Activated CD4-positive, alpha-beta memory T cell treated with anti-CD3 and anti-CD28 coated beads for 36 hours (primary cell): ENCODE results near the gene LY6G5C. TPM values are rescaled to one million over a fixed set of nuclear protein-coding genes. Genes with fewer than 3 reads are reported as not detected.

Experiments
- CTCF ChIA-PET: fragments of 350-600 bp; sonication (Branson Sonifier 250); formaldehyde crosslinking; loops from one replicate; lab custom pipeline; 2021; ENCODE audit warnings: antibody characterized with exemption, inconsistent platforms; lab: Charles Lee
- POLR2A ChIA-PET: fragments of 350-600 bp; sonication (Branson Sonifier 250); formaldehyde crosslinking; loops from one replicate; lab custom pipeline; 2021; ENCODE audit warnings: antibody characterized with exemption; lab: Charles Lee
- DNase-seq: peaks from one replicate; pipeline ENCODE4 v3.0.0-alpha.2; 2020
- H3K27ac Mint-ChIP-seq: one replicate; pipeline ENCODE4 v1.8.0; 2021; ENCODE audit warnings: mixed read lengths
- H3K27me3 Mint-ChIP-seq: one replicate; pipeline ENCODE4 v1.8.0; 2021; ENCODE audit warnings: mixed read lengths
- H3K36me3 Mint-ChIP-seq: one replicate; pipeline ENCODE4 v1.8.0; 2021; ENCODE audit warnings: mixed read lengths
- H3K4me1 Mint-ChIP-seq: one replicate; pipeline ENCODE4 v1.8.0; 2021; ENCODE audit warnings: low read depth, mixed read lengths
- H3K4me3 Mint-ChIP-seq: one replicate; pipeline ENCODE4 v1.8.0; 2021; ENCODE audit warnings: mild to moderate bottlenecking, mixed read lengths
- H3K9me3 Mint-ChIP-seq: one replicate; pipeline ENCODE4 v1.8.0; 2021; ENCODE audit warnings: mixed read lengths
- intact Hi-C: fragments of 100-400 bp; cut with micrococcal nuclease; formaldehyde crosslinking; loops from one replicate; pipeline ENCODE4 v1.15.1; 2023
- total RNA-seq, 2 experiments: library from RNA; stranded (reverse); gene quantifications; one replicate each; pipeline ENCODE4 v1.2.3, GENCODE V29; 2021

The LY6G5C gene
- total RNA-seq, 2 experiments from 2014 or later, result 1.4 to 1.8 TPM

GRCh38 chr6:31687321-31687720, 6.5 kb upstream of the LY6G5C start:
- Mint-ChIP-seq H3K4me1 (peaks cover 5% of the 10 kb centered on the region), H3K27ac (no peak overlapping the region), H3K4me3 (no peak overlapping the region), H3K27me3 (no peaks in the 10 kb centered on the region), H3K9me3 (no peaks in the 10 kb centered on the region), H3K36me3 (peaks cover 10% of the 10 kb centered on the region)
- CTCF ChIA-PET, result no interaction called here
- intact Hi-C loops, result no loop called here
- DNase-seq, result no peak
- POLR2A ChIA-PET, result no interaction called here

DNA sequence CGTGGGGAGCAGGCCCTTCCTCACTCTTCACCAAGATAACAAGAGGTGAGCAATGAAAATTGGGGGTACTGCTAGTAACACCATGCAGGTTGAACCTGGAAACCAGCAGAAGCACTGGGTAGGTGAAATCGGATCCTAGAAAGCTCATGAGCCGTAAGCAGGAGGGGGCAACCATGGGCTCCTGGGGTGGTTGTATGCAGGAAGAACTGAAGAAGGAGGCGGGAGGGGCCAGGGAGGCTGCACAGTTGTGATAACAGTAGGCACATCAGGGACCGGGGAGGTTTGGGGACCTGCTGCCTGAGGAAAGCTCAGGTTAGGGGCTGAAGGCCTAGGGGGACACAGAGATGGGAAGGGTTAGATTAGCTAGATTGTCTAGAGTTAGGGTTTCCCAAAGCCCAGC, 5.6 kb upstream of the LY6G5C start:
- Mint-ChIP-seq H3K4me1 (peaks cover 9% of the 10 kb centered on the region), H3K27me3 (no peaks in the 10 kb centered on the region), H3K27ac (peak overlapping the region; percentile 36), H3K4me3 (no peak overlapping the region), H3K36me3 (peaks cover 10% of the 10 kb centered on the region), H3K9me3 (no peaks in the 10 kb centered on the region)
- no peak for DNase-seq
- ChIA-PET CTCF (no interaction called here), POLR2A (interaction anchor here (0.8 kb wide), 1 partner anchor 54 kb away, joined by 3 read pairs; the partner anchor contains the start of gene MSH5)
- intact Hi-C loops, result no loop called here

GRCh38 chr6:31683591-31683990, 2.7 kb upstream of the LY6G5C start:
- H3K9me3 Mint-ChIP-seq, result no peaks in the 10 kb centered on the region
- intact Hi-C loops, result loop anchor here (5.0 kb wide), 1 partner anchor 269 kb away; no protein-coding TSS in a partner anchor
- POLR2A ChIA-PET, result no interaction called here
- no peak overlapping the region for H3K4me3 Mint-ChIP-seq
- no peak overlapping the region for H3K27ac Mint-ChIP-seq
- CTCF ChIA-PET, result interaction anchor here (1.1 to 2.0 kb wide), 3 partner anchors 9 to 147 kb away, joined by 3 to 7 read pairs (median 4); no protein-coding TSS in a partner anchor
- H3K27me3 Mint-ChIP-seq, result no peaks in the 10 kb centered on the region
- DNase-seq, result no peak
- H3K36me3 Mint-ChIP-seq, result peaks cover 8% of the 10 kb centered on the region
- H3K4me1 Mint-ChIP-seq, result peaks cover 15% of the 10 kb centered on the region

DNA sequence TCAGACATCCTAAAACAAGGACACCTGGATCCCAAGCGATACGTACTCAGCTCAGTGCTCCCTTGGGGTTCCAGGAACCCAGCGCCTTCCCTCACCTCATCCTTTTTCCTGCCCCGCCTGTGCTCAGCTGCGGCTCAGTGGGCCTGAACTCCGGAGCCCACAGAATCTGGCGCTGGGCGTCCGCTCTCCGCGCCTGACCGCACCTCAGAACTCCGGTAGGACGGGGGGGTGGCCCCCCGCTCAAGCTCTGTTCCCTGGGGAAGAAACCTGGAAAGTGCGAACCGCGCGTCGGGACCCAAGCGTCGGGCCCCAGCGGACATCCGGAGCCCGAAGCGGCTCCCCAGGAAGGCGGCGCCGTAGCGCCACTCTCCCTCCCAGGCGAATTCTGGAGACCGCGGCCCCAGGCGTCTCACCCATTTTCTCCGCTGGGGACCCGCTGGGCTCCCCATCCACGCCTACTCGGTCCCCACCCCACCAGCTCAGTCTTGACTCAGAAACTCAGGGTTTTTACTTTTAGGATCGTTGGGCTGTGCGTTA, 336 bp upstream of the LY6G5C start:
- Mint-ChIP-seq H3K4me1 (peaks cover 15% of the 10 kb centered on the region), H3K27ac (peak overlapping the region; percentile 44), H3K27me3 (no peaks in the 10 kb centered on the region), H3K4me3 (peak overlapping the region; percentile 76), H3K9me3 (no peaks in the 10 kb centered on the region), H3K36me3 (peaks cover 2% of the 10 kb centered on the region)
- CTCF ChIA-PET, result interaction anchor here (0.7 to 1.5 kb wide), 14 partner anchors 8 to 278 kb away, joined by 3 to 10 read pairs (median 4); partner anchors contain the start of genes MSH5, NELFE and SKIC2
- POLR2A ChIA-PET, result interaction anchor here (0.5 to 1.0 kb wide), 4 partner anchors 17 to 124 kb away, joined by 3 read pairs; partner anchors contain the start of gene GPANK1
- intact Hi-C loops, result loop anchor here (2.0 to 5.0 kb wide), 2 partner anchors 58 to 271 kb away; no protein-coding TSS in a partner anchor
- peak; percentile 67 for DNase-seq

DNA sequence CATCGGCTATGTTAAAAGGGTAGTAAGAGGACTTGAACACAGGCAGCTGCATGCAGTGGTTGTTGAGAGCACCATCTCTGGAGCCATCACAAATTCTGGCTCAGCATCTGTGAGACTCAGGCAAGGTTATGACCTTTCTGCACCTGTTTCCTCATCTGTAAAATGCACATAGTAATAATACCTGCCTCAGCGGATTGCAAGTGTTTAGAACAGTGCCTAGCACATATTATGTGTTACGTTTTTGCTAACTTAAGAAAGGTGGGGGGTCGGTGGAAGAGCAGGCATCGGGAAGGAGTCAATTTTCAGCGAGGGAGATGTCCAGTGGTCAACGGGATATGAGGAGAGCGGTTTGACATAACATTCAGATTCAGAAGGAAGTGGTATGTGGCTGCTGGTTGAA, 2.9 kb downstream of the LY6G5C start:
- DNase-seq, result no peak
- H3K4me1 Mint-ChIP-seq, result peaks cover 15% of the 10 kb centered on the region
- intact Hi-C loops, result no loop called here
- peaks cover 4% of the 10 kb centered on the region for H3K36me3 Mint-ChIP-seq
- no peaks in the 10 kb centered on the region for H3K9me3 Mint-ChIP-seq
- H3K27ac Mint-ChIP-seq, result no peak overlapping the region
- no peak overlapping the region for H3K4me3 Mint-ChIP-seq
- POLR2A ChIA-PET, result no interaction called here
- CTCF ChIA-PET, result interaction anchor here (0.6 to 1.2 kb wide), 2 partner anchors 113 to 229 kb away, joined by 3 to 4 read pairs; no protein-coding TSS in a partner anchor
- no peaks in the 10 kb centered on the region for H3K27me3 Mint-ChIP-seq

- ChIA-PET CTCF (no interaction called here), POLR2A (no interaction called here)
- Mint-ChIP-seq H3K27me3 (no peaks in the 10 kb centered on the region), H3K36me3 (peaks cover 11% of the 10 kb centered on the region), H3K4me3 (no peak overlapping the region), H3K4me1 (peaks cover 15% of the 10 kb centered on the region), H3K9me3 (no peaks in the 10 kb centered on the region), H3K27ac (no peak overlapping the region)
- DNase-seq, result no peak
- intact Hi-C loops, result no loop called here
Observed at GRCh38 chr6:31676904-31677303, 4.0 kb downstream of the LY6G5C start.

GRCh38 chr6:31676322-31676903, 4.5 kb downstream of the LY6G5C start:
- H3K27me3 Mint-ChIP-seq, result no peaks in the 10 kb centered on the region
- DNase-seq, result no peak
- H3K4me3 Mint-ChIP-seq, result no peak overlapping the region
- intact Hi-C loops, result no loop called here
- ChIA-PET POLR2A (no interaction called here), CTCF (no interaction called here)
- H3K9me3 Mint-ChIP-seq, result no peaks in the 10 kb centered on the region
- H3K36me3 Mint-ChIP-seq, result peaks cover 12% of the 10 kb centered on the region
- H3K4me1 Mint-ChIP-seq, result peaks cover 10% of the 10 kb centered on the region
- no peak overlapping the region for H3K27ac Mint-ChIP-seq

- Mint-ChIP-seq H3K36me3 (peaks cover 52% of the 10 kb centered on the region), H3K27me3 (no peaks in the 10 kb centered on the region), H3K4me3 (no peak within 1 kb of the TSS), H3K27ac (peak within 1 kb of the TSS; percentile 11), H3K4me1 (peaks cover 31% of the 10 kb centered on the region), H3K9me3 (no peaks in the 10 kb centered on the region)
- CTCF ChIA-PET, result interaction anchor here (0.9 kb wide), 1 partner anchor 11 kb away, joined by 3 read pairs; the partner anchor contains the start of gene LY6G5C
- POLR2A ChIA-PET, result interaction anchor here (0.6 kb wide), 1 partner anchor 45 kb away, joined by 3 read pairs; no protein-coding TSS in a partner anchor
- DNase-seq, result no peak
- intact Hi-C loops, result no loop called here
Observed at GRCh38 chr6:31669676-31670075, 11.2 kb downstream of the LY6G5C start, which contains the start of gene LY6G5B. Gene LY6G5B, plus strand, starts transcription at chr6:31669976. Its CDS starts 975 bp downstream, at chr6:31670951.

- intact Hi-C loops, result no loop called here
- no peaks in the 10 kb centered on the region for H3K27me3 Mint-ChIP-seq
- ChIA-PET CTCF (no interaction called here), POLR2A (no interaction called here)
- peaks cover 54% of the 10 kb centered on the region for H3K4me1 Mint-ChIP-seq
- no peaks in the 10 kb centered on the region for H3K9me3 Mint-ChIP-seq
- peaks cover 67% of the 10 kb centered on the region for H3K36me3 Mint-ChIP-seq
- peak overlapping the region; percentile 95 for H3K27ac Mint-ChIP-seq
- peak overlapping the region; percentile 88 for H3K4me3 Mint-ChIP-seq
- DNase-seq, result no peak
Observed at GRCh38 chr6:31666337-31666965, 14.4 kb downstream of the LY6G5C start.

DNA sequence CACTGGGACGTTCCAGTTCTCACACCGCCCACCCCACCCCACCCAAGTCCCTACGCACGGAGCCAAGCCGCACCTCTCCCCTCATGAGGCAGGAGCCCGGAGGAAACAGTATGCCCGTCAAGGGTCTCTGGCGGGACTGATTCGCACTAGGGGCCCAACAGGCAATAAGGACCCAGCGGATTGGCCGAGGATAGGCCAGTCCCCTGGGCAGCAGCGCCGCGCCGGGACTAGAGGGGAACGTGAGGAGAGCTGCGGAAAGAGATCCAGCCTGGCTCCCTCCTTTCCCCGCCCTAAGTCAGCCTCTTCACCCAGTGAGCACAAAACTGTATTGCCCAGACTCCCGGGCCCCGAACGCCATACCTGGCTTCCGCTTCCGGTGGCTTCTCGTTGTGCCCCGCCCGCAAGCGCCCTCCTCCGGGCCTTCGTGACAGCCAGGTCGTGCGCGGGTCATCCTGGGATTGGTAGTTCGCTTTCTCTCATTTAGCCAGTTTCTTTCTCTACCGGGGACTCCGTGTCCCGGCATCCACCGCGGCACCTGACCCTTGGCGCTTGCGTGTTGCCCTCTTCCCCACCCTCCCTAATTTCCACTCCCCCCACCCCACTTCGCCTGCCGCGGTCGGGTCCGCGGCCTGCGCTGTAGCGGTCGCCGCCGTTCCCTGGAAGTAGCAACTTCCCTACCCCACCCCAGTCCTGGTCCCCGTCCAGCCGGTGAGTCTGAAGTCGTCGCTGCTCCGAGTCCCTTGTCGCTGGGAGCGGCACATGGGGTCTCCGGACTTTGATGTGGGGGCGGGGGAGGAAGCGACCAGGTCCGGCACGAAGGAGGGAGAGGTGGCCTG, 15.1 kb downstream of the LY6G5C start, which contains the start of gene CSNK2B:
Gene CSNK2B (plus strand): TSS at position 580 of the 836 bp plus-strand sequence. CDS start 752 bp downstream, outside the sequence.
- ChIA-PET POLR2A (interaction anchor here (0.6 to 6.0 kb wide), 12 partner anchors 12 to 197 kb away, joined by 3 to 92 read pairs (median 4); partner anchors contain the start of genes APOM, BAG6, CLIC1 and DDX39B), CTCF (interaction anchor here (1.0 to 1.1 kb wide), 2 partner anchors 24 to 73 kb away, joined by 3 to 4 read pairs; no protein-coding TSS in a partner anchor)
- Mint-ChIP-seq H3K4me1 (peaks cover 61% of the 10 kb centered on the region), H3K27me3 (no peaks in the 10 kb centered on the region), H3K4me3 (peak within 1 kb of the TSS; percentile 88), H3K27ac (peak within 1 kb of the TSS; percentile 95), H3K9me3 (no peaks in the 10 kb centered on the region), H3K36me3 (peaks cover 66% of the 10 kb centered on the region)
- DNase-seq, result peak; percentile 99
- intact Hi-C loops, result loop anchor here (1.0 to 2.0 kb wide), 10 partner anchors 13 to 293 kb away; partner anchors contain the start of genes ABHD16A, BAG6, EHMT2 and HSPA1B
